GM12891 (cell line): ENCODE results near the gene CITED2.

ENCODE experiments used
- DNase-seq: peaks from one replicate; pipeline ENCODE4 v3.0.0; 2011; ENCODE audit warnings: low spot score; ENCODE audit not compliant: insufficient read length
- FAIRE-seq: peaks from 2 replicates; lab custom pipeline; 2011; peaks lifted over from hg19 to GRCh38; lab: Jason Lieb, UNC
- PAX5 ChIP-seq: IDR thresholded peaks from 2 replicates; pipeline ENCODE4 v1.6.1; 2011; ENCODE audit warnings: low read length, moderate library complexity, mild to moderate bottlenecking; ENCODE audit not compliant: insufficient read depth, severe bottlenecking
- POLR2A ChIP-seq: IDR thresholded peaks from 2 replicates; pipeline ENCODE4 v1.6.1; 2011; ENCODE audit warnings: low read depth, low read length, control low read depth
- POLR2AphosphoS5 ChIP-seq: IDR thresholded peaks from 2 replicates; pipeline ENCODE4 v1.6.1; 2011; ENCODE audit warnings: low read depth, low read length, control low read depth
- POU2F2 ChIP-seq: IDR thresholded peaks from 2 replicates; pipeline ENCODE4 v1.6.1; 2011; ENCODE audit warnings: low read depth, mild to moderate bottlenecking, control low read depth, low read length, moderate library complexity
- SPI1 ChIP-seq: IDR thresholded peaks from 2 replicates; pipeline ENCODE4 v1.6.1; 2011; ENCODE audit warnings: low read depth, low read length, control low read depth
- TAF1 ChIP-seq: IDR thresholded peaks from 2 replicates; pipeline ENCODE4 v1.6.1; 2011; ENCODE audit warnings: low read depth, low read length, control low read depth

CITED2 gene

GRCh38 chr6:139390447-139390846 lies 16.0 kb upstream of the CITED2 start:
- no peak for FAIRE-seq
- DNase-seq, result no peak
- TF ChIP-seq POU2F2, result no peak
- TF ChIP-seq PAX5, result no peak
- TF ChIP-seq SPI1, result no peak
- no peak for TF ChIP-seq POLR2A
- no peak for TF ChIP-seq POLR2AphosphoS5
- no peak for TF ChIP-seq TAF1

GRCh38 chr6:139388384-139388783 lies 13.9 kb upstream of the CITED2 start:
- TF ChIP-seq PAX5, result no peak
- FAIRE-seq, result no peak
- DNase-seq, result no peak

- no peak for FAIRE-seq
- TF ChIP-seq PAX5 (no peak), SPI1 (no peak), POLR2A (no peak), POLR2AphosphoS5 (no peak), TAF1 (no peak), POU2F2 (no peak)
- no peak for DNase-seq
These were observed 12.0 kb upstream of the CITED2 start for GRCh38 chr6:139386404-139386803.

GRCh38 chr6:139381216-139381865 lies 6.9 kb upstream of the CITED2 start:
- TF ChIP-seq SPI1 (no peak), PAX5 (no peak), POU2F2 (no peak), POLR2A (no peak), POLR2AphosphoS5 (no peak), TAF1 (no peak)
- FAIRE-seq (no peak), DNase-seq (no peak)

GRCh38 chr6:139380611-139381010 lies 6.2 kb upstream of the CITED2 start:
- FAIRE-seq (no peak), DNase-seq (no peak)
- no peak for TF ChIP-seq POU2F2

GRCh38 chr6:139380168-139380567 lies 5.7 kb upstream of the CITED2 start:
- no peak for DNase-seq
- no peak for FAIRE-seq
- TF ChIP-seq PAX5, result no peak
- TF ChIP-seq TAF1, result no peak
- no peak for TF ChIP-seq POU2F2
- no peak for TF ChIP-seq POLR2AphosphoS5
- TF ChIP-seq SPI1, result no peak

GRCh38 chr6:139378882-139379341 lies 4.5 kb upstream of the CITED2 start:
- FAIRE-seq (no peak), DNase-seq (no peak)
- TF ChIP-seq TAF1 (no peak), POLR2A (no peak), POU2F2 (no peak), PAX5 (no peak), POLR2AphosphoS5 (no peak), SPI1 (no peak)

GRCh38 chr6:139378226-139378625 lies 3.8 kb upstream of the CITED2 start:
- DNase-seq (no peak), FAIRE-seq (no peak)
- no peak for TF ChIP-seq TAF1
- TF ChIP-seq POU2F2, result no peak
- TF ChIP-seq SPI1, result no peak
- no peak for TF ChIP-seq PAX5
- TF ChIP-seq POLR2A, result no peak
- no peak for TF ChIP-seq POLR2AphosphoS5

- TF ChIP-seq POU2F2, result no peak
- TF ChIP-seq PAX5, result no peak
- no peak for TF ChIP-seq POLR2A
- TF ChIP-seq POLR2AphosphoS5, result no peak
- no peak for TF ChIP-seq TAF1
- no peak for TF ChIP-seq SPI1
- no peak for FAIRE-seq
- DNase-seq, result no peak
These were observed 2.3 kb upstream of the CITED2 start for GRCh38 chr6:139376604-139377218.

GRCh38 chr6:139376017-139376330 lies 1.5 kb upstream of the CITED2 start:
- FAIRE-seq, result no peak
- DNase-seq, result no peak
- no peak for TF ChIP-seq TAF1
- TF ChIP-seq POLR2AphosphoS5, result no peak
- TF ChIP-seq POLR2A, result no peak
- TF ChIP-seq POU2F2, result no peak
- TF ChIP-seq PAX5, result no peak
- TF ChIP-seq SPI1, result no peak
